Fibroblast of lung (primary cell): ENCODE results near the gene AKAP7.

Experiments
- CTCF ChIP-seq, 2 donors: IDR thresholded peaks in 1 of 2; conservative IDR thresholded peaks in 1 of 2; 1 replicate in 1 of 2; 2 replicates in 1 of 2; pipeline ENCODE4 v1.5.1; 2011 to 2012; ENCODE audit warnings: low read length in 2 of 2, control low read depth in 1 of 2, inconsistent platforms in 1 of 2, low read depth in 1 of 2, mild to moderate bottlenecking in 1 of 2
- EZH2 ChIP-seq: IDR thresholded peaks from 2 replicates; pipeline ENCODE4 v1.5.1; 2012; ENCODE audit warnings: low read length, control low read depth, mild to moderate bottlenecking; ENCODE audit errors: missing control alignments

DNA sequence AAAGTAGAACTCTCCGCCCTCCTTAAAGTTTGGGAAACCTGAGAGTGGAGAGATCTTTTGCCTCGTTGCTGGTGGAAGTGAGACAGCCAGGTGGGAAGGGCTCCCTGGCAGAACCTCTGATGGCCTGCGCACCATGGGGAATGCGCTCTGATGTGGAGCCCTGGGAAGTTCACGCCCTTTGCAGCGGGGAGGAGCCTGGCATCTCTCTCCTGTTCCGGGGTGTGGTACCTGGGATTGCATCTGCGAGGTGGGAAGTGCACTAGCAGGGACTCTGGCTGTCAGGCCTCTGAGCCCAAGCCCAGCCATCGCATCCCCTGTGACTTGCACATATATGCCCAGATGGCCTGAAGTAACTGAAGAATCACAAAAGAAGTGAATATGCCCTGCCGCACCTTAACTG is 159.8 kb downstream of the AKAP7 start:
- TF ChIP-seq CTCF (conservative IDR thresholded peaks at IDR 0.05 in 1 of 2, IDR thresholded peaks at IDR 0.05 in 1 of 2; ENCODE audit: low read depth in 1 of 2, low read length in 2 of 2) (no peak), EZH2 (no peak)
